Stimulated activated naive CD8-positive, alpha-beta T cell treated with anti-CD3 and anti-CD28 coated beads, Interleukin-15, amount 100 ng/mL, for 72 hours (primary cell): ENCODE data around the gene HCN4.

Source experiments
- ATAC-seq: fragments of 150-1000 bp; cut with Tn5 transposase; 2 replicates; pipeline ENCODE4 v1.10.0; 2021; ENCODE audit warnings: mild to moderate bottlenecking, moderate library complexity
- DNase-seq, 2 donors: peaks; one replicate each; pipeline ENCODE4 v3.0.0; 2021 to 2022
- H3K27ac Mint-ChIP-seq, 2 donors: one replicate each; pipeline ENCODE4 v1.8.0; 2022; ENCODE audit warnings: mild to moderate bottlenecking in 2 of 2, mixed read lengths in 2 of 2, moderate library complexity in 2 of 2
- H3K27me3 Mint-ChIP-seq: one replicate; pipeline ENCODE4 v1.8.0; 2022; ENCODE audit warnings: mixed read lengths
- H3K4me1 Mint-ChIP-seq: one replicate; pipeline ENCODE4 v1.8.0; 2022; ENCODE audit warnings: mild to moderate bottlenecking, mixed read lengths
- H3K4me3 Mint-ChIP-seq, 2 donors: one replicate each; pipeline ENCODE4 v1.8.0; 2022; ENCODE audit warnings: mild to moderate bottlenecking in 2 of 2, mixed read lengths in 2 of 2, moderate library complexity in 1 of 2
- H3K9me3 Mint-ChIP-seq, 2 donors: one replicate each; pipeline ENCODE4 v1.8.0; 2022; ENCODE audit warnings: mixed read lengths in 2 of 2

HCN4 gene

DNA sequence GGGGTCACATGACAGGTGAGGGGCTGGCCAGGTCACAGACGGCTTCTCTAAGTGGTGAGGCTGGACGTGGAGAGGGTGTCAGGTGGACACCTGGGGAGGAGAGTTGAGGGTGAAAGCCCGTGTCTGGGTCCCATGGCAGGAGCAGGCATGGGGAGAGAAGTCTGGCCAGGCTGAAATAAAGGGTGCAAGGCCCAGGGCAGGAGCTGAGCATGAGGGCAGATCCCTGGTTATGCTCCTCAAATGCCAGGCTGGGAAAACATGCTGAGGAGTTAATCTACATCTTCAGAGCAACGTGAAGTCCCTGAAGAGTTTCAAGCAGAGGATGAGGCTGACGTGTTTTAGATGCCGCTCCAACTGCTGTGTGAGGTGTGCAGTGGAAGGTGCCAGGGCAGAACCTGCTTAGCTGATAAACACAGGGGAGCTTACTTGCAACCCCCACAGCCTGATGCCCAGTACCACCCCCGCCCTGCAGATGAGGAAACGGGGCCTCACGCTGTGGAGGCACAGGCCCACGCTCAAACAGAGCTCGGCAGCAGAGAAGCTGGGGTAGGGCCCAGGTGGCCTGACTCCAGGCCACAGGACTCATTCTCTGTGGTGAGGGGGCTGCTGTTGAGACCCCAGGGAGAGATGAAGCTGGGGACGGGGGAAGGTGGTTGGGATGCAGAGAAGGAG, 40.5 kb downstream of the HCN4 start:
- Mint-ChIP-seq H3K27ac (peak overlapping the region; percentile 41 to 84), H3K4me1 (peaks cover 10% of the 10 kb centered on the region), H3K27me3 (peaks cover 34% of the 10 kb centered on the region), H3K4me3 (no peak overlapping the region), H3K9me3 (no peaks in the 10 kb centered on the region)
- ATAC-seq, result no peak
- no peak for DNase-seq

- no peak for DNase-seq
- peaks cover 10% of the 10 kb centered on the region for H3K4me1 Mint-ChIP-seq
- H3K27me3 Mint-ChIP-seq, result peaks cover 42% of the 10 kb centered on the region
- peak overlapping the region in 1 of 2 donors; percentile 73 for H3K27ac Mint-ChIP-seq
- H3K9me3 Mint-ChIP-seq, result no peaks in the 10 kb centered on the region
- H3K4me3 Mint-ChIP-seq, result no peak overlapping the region
- no peak for ATAC-seq
Measured at GRCh38 chr15:73326157-73326556, 42.6 kb downstream of the HCN4 start.

- Mint-ChIP-seq H3K9me3 (no peaks in the 10 kb centered on the region), H3K4me1 (peaks cover 10% of the 10 kb centered on the region), H3K27ac (peak overlapping the region; percentile 89 to 91), H3K27me3 (peaks cover 49% of the 10 kb centered on the region), H3K4me3 (peak overlapping the region; percentile 56 to 58)
- DNase-seq, result peak; percentile 24 to 60
- peak; percentile 75 for ATAC-seq
Measured at GRCh38 chr15:73325191-73325861, 43.4 kb downstream of the HCN4 start.

- peaks cover 56% of the 10 kb centered on the region for H3K27me3 Mint-ChIP-seq
- no peak for ATAC-seq
- H3K4me3 Mint-ChIP-seq, result no peak overlapping the region
- DNase-seq, result no peak
- peaks cover 11% of the 10 kb centered on the region for H3K4me1 Mint-ChIP-seq
- H3K27ac Mint-ChIP-seq, result peak overlapping the region in 1 of 2 donors; percentile 31
- no peaks in the 10 kb centered on the region for H3K9me3 Mint-ChIP-seq
Measured at GRCh38 chr15:73324496-73325170, 44.1 kb downstream of the HCN4 start.

DNA sequence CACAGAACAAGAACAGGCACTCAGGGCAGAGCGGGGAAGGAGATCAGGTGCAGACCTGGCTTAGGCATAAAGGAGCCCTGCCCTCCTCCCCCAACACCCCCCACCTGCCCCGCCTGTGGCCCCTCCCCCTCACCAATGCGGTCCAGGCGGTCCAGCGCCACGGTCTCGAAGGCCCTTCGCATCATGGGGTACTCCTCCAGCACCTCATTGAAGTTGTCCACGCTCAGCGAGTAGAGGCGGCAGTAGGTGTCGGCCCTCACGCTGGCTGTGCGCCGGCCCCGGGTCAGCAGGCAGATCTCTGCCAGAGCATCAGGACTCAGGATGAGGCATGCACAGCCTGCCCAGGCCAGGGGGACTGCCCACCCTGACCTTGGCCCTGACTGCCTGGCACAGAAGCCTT, 44.8 kb downstream of the HCN4 start:
- peaks cover 63% of the 10 kb centered on the region for H3K27me3 Mint-ChIP-seq
- H3K4me3 Mint-ChIP-seq, result no peak overlapping the region
- H3K27ac Mint-ChIP-seq, result peak overlapping the region in 1 of 2 donors; percentile 34
- DNase-seq, result no peak
- no peaks in the 10 kb centered on the region for H3K9me3 Mint-ChIP-seq
- peaks cover 16% of the 10 kb centered on the region for H3K4me1 Mint-ChIP-seq
- ATAC-seq, result no peak

DNA sequence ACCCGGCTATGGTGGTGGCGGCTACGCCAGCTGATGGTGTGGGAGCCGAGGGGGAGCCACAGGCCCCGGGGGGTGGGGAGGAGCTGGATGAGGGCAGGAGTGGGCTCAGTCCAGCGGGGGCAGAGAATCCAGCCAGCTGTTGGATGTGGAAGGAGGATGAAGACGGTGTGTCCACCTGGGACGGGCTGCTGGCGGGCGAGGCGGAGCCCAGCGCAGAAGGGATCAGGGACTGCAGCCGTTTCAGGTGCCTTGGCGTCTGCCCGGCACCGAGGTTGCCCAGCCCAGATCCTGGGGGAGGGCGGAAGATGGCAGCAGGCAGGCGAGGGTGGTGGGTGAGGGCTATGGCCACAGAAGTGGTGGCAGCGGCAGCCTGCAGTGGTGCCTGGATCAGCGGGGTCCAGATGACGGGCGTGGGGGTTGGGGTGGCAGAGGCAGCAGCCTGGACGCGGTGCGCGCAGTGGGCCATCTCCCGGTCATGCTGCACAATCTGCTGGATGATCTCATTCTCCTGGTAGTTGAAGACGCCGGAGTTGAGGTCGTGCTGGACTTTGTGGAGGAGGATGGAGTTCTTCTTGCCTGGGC, 45.3 kb downstream of the HCN4 start:
- H3K27ac Mint-ChIP-seq, result no peak overlapping the region
- H3K4me3 Mint-ChIP-seq, result no peak overlapping the region
- peaks cover 63% of the 10 kb centered on the region for H3K27me3 Mint-ChIP-seq
- DNase-seq (no peak), ATAC-seq (no peak)
- H3K9me3 Mint-ChIP-seq, result no peaks in the 10 kb centered on the region
- H3K4me1 Mint-ChIP-seq, result peaks cover 18% of the 10 kb centered on the region

GRCh38 chr15:73322665-73323373, 45.9 kb downstream of the HCN4 start:
- no peak overlapping the region for H3K4me3 Mint-ChIP-seq
- no peak overlapping the region for H3K27ac Mint-ChIP-seq
- peaks cover 23% of the 10 kb centered on the region for H3K4me1 Mint-ChIP-seq
- no peaks in the 10 kb centered on the region for H3K9me3 Mint-ChIP-seq
- H3K27me3 Mint-ChIP-seq, result peaks cover 63% of the 10 kb centered on the region
- ATAC-seq (peak; percentile 24), DNase-seq (no peak)

- Mint-ChIP-seq H3K4me1 (peaks cover 29% of the 10 kb centered on the region), H3K9me3 (no peaks in the 10 kb centered on the region), H3K27me3 (peaks cover 63% of the 10 kb centered on the region), H3K4me3 (no peak overlapping the region), H3K27ac (peak overlapping the region in 1 of 2 donors; percentile 88)
- no peak for DNase-seq
- no peak for ATAC-seq
Measured at GRCh38 chr15:73321496-73322450, 47.0 kb downstream of the HCN4 start.

GRCh38 chr15:73320619-73321180, 48.1 kb downstream of the HCN4 start:
- peaks cover 55% of the 10 kb centered on the region for H3K27me3 Mint-ChIP-seq
- ATAC-seq, result no peak
- no peak overlapping the region for H3K4me3 Mint-ChIP-seq

DNA sequence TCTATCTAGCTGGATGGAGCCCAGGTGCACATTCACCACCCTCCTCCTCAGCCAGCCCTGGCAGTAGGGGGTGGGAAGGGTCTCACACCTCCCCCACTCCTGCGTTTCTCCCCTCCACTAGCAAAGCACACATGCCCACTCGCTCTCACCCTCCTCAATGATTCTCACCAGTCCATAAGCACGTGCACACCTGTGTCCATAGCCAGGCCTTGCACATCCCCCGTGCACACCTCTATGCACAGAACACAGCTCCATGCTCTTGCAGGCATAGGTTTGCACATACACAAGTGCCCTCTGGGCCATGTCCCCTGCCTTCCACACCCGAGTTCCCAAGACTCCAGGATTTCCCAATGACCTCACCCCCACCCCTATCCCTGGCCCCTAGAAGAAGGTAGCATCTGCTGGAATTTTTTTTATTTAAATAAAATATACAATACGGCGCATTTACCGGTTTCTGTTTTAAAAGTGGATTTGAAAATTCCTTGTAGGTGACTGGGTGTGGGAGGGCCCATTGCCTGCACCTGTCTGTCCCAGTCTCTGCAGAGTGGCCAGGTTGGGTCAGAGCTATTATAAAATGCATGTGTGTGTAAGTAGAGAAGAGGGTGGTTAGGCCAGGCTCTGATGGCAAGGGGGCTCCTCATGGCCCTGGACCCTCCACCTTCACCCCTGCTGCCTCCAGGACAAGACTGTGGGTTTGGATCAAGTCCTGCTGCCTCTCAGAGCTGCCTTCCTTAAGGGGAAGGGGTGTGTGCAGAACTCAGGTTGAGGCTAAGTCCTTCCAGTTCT, 49.1 kb downstream of the HCN4 start:
- DNase-seq (no peak), ATAC-seq (no peak)
- Mint-ChIP-seq H3K27me3 (peaks cover 44% of the 10 kb centered on the region), H3K4me1 (peaks cover 19% of the 10 kb centered on the region), H3K27ac (no peak overlapping the region), H3K4me3 (no peak overlapping the region), H3K9me3 (no peaks in the 10 kb centered on the region)

More at GRCh38 chr15:73320619-73321180, 48.1 kb downstream of the HCN4 start:
- Mint-ChIP-seq H3K9me3 (no peaks in the 10 kb centered on the region), H3K27ac (no peak overlapping the region), H3K4me1 (peaks cover 27% of the 10 kb centered on the region)
- no peak for DNase-seq

- Mint-ChIP-seq H3K9me3 (no peaks in the 10 kb centered on the region), H3K27ac (no peak overlapping the region), H3K27me3 (peaks cover 44% of the 10 kb centered on the region), H3K4me3 (no peak overlapping the region), H3K4me1 (peaks cover 19% of the 10 kb centered on the region)
- peak in 1 of 2 donors; percentile 34 for DNase-seq
- ATAC-seq, result peak; percentile 64
Measured at GRCh38 chr15:73318463-73319351, 50.1 kb downstream of the HCN4 start.

GRCh38 chr15:73317651-73318462, 50.9 kb downstream of the HCN4 start:
- Mint-ChIP-seq H3K27me3 (peaks cover 44% of the 10 kb centered on the region), H3K9me3 (no peaks in the 10 kb centered on the region), H3K4me1 (peaks cover 19% of the 10 kb centered on the region), H3K4me3 (no peak overlapping the region), H3K27ac (peak overlapping the region; percentile 22 to 38)
- ATAC-seq (no peak), DNase-seq (no peak)
